ENCODE results near the gene MAN2C1.

DNA sequence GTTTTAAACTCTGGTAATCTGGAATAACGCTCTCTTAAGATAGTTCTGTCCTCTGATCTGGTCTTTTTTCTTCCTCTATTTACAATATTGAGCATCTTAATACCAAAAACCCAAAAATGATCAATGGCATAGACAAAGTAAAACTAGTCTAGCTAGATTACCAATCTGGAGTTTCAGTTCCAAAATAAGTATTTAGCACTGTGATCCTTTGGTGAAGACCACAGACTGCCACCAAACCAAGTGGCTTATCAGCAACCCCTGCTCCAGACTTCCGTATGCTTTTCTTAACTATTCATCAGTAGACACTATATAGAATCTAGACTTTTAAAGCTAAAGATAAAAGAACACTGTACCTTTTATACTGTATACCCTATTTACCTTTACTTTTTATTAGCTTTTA, 35.5 kb upstream of the MAN2C1 start:
- TF ChIP-seq, protein P1, sequence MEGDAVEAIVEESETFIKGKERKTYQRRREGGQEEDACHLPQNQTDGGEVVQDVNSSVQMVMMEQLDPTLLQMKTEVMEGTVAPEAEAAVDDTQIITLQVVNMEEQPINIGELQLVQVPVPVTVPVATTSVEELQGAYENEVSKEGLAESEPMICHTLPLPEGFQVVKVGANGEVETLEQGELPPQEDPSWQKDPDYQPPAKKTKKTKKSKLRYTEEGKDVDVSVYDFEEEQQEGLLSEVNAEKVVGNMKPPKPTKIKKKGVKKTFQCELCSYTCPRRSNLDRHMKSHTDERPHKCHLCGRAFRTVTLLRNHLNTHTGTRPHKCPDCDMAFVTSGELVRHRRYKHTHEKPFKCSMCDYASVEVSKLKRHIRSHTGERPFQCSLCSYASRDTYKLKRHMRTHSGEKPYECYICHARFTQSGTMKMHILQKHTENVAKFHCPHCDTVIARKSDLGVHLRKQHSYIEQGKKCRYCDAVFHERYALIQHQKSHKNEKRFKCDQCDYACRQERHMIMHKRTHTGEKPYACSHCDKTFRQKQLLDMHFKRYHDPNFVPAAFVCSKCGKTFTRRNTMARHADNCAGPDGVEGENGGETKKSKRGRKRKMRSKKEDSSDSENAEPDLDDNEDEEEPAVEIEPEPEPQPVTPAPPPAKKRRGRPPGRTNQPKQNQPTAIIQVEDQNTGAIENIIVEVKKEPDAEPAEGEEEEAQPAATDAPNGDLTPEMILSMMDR (IDR thresholded peaks at IDR 0.05) = no peak
- TF ChIP-seq POLR2A (IDR thresholded peaks at IDR 0.05) = no peak
